Measurements from ENCODE around the gene MXRA7.
"Not testable (repeated sequence)": the region's sequence is repeated elsewhere in the genome, so short reads cannot be mapped to it uniquely, and the experiment has no call there.

Gene MXRA7

DNA sequence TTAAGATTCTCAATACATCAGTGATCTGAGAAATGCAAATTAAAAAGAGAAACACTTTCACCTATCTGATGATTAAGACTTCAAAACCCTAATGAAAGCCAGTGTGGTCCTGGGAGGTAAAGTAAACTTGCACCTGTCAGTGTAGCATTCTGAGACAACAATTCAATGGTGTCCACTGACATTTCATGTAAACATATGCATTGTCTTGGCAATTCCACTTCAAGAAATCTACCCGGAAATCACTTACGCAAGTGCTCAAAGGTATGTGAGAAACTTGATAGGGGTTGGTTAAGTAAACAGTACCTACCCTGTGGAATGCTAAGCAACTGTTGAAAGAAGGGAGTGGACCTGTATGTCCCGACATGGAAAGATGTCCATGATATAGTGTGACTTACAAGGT, 69.3 kb downstream of the MXRA7 start:
- no peak for DNase-seq

DNA sequence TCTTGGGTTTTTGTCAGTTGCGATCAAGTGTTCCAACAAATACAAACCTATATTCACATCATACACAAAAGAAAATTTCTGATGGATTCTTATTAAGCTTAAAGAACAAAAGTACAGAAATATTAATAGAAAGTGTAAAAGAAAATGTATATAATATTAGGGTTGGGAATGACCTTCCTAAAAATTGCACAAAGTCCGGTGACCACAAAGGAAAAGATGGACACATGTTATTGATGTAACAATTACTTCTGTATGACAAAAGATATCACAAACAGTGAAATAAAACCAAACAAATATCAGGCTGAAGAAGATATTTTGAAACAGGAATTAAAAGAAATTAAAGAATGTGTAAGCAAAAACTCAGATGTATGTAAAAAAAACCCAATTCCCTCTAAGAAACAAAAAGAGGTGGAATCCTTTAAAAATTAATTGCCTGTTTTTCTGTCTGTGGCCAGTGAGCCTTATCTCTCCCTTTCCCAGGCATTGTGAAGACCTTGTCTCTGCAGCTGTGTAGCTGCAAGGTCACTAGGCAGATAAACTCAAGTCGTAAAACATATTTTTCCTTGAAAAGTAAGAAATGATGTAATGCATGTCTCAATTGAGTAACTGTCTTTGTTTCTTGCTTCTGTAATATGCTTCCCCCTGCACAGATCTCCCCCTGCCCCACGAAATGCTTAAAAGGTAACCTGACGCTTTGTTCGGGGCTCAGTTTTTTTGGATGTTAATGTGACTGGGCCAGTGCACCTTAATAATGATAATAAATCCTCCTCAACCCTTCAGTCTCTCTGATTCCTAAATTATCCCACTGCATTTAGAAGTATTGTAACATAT, 70.0 kb downstream of the MXRA7 start:
- DNase-seq = no peak

DNA sequence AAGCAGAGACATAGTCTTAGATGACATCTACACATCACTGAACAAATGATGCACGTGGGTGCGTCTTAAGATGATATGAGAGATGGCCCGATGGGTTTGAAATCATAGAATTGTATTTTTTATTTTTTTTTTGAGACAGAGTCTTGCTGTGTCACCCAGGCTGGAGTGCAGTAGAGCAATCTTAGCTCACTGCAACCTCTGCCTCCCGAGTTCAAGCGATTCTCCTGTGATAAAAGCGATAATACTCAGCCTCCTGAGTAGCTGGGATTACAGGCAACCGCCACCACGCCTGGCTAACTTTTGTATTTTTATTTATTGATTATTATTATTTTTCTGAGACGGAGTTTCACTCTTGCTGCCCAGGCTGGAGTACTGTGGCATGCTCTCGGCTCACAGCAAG, 72.5 kb downstream of the MXRA7 start:
- DNase-seq = no peak

DNA sequence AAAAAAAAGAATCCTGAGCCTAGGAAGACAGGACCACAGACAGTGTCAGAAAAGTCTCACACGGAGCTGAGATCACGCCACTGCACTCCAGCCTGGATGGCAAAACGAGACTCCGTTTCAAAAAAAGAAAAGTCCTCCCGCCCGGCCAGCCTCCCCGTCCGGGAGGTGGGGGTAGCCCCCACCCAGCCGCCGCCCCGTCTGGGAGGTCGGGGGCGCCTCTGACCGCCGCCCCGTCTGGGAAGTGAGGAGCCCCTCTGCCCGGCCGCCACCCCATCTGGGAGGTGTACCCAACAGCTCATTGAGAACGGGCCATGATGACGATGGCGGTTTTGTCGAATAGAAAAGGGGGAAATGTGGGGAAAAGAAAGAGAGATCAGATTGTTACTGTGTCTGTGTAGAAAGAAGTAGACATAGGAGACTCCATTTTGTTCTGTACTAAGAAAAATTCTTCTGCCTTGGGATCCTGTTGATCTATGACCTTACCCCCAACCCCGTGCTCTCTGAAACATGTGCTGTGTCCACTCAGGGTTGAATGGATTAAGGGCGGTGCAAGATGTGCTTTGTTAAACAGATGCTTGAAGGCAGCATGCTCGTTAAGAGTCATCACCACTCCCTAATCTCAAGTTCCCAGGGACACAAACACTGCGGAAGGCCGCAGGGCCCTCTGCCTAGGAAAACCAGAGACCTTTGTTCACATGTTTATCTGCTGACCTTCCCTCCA, 74.1 kb downstream of the MXRA7 start:
- DNase-seq = not testable (repeated sequence)

DNA sequence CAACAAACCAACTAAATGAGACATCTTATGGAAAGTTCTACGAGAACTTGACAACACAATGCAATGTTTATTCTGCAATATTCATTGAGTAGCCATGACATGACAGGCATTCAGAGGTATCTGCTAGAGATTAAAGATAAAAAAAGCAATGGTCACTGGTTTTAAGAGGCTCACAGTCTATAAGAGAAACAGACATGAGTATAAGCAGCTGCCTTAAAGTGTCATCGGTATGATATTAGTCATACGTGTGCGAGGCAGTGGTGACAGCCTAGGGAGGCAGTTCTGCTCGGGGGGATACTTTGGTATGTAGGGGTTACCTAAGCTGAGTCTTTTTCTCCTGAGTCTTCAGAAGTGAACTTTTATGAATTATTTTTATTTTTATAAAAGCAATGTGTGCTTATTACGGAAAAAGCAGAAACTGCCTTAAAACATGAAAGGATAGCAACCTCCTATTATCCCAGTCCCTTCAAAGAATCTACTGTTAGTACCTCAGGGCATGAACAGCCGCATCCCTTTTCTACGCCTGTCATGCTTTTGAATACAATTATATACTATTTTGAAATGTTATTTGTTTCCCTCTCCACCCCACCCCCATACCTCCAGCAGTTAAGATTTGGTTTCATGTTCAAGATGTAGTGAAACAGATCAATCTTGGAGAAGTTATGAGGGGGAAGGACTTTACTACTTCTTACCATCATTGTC, 75.0 kb downstream of the MXRA7 start:
- DNase-seq = no peak

DNA sequence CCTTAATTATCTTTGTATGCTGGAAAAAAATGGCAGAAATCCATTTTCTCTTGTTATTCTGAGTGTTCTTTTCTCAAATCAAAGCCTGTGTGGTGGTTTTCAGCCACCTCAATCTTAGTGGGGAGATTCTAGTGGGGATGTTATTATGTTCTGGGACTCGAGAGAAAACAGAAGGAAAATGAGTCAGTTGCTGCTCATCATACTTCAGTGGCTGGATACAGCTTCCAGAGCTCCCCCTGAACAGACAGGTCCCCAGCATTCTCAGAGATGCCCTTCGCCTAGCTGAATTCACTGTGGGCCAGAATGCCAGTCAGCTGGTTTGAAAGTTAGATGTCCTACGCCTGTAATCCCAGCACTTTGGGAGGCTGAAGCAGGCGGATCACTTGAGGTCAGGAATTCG, 75.7 kb downstream of the MXRA7 start:
- no peak for DNase-seq

DNA sequence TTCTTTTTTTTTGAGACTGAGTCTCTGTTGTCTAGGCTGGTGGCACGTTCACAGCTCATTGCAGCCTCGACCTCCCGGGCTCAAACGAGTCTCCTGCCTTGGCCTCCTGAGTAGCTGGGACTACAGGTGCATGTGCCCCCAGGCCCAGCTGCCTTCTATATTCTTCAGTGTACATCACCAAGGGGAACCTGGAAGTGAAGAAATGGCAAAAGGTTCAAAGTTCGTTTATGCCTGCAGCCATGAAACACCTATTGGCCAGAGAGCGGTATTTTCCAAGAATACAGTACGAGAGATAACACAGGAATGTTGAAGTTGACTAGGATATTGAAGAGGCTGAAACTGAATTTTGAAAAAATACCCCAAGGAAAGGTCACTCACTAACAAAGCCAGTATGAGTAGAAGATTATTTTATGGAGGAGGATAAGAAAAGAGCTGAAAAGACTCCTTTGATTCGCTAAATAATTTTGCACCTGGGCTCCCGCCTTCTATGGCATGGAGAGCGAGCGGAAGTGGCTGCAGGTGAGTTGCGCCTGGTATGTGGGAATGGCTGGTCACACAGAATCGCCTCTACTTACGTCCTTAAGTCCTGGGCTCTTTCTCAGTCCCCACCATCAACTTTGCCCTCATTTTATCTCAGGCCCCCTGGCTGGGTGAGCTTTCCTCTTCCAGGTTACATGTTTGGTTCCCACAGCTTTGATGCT, 77.0 kb downstream of the MXRA7 start:
- no peak for DNase-seq

DNA sequence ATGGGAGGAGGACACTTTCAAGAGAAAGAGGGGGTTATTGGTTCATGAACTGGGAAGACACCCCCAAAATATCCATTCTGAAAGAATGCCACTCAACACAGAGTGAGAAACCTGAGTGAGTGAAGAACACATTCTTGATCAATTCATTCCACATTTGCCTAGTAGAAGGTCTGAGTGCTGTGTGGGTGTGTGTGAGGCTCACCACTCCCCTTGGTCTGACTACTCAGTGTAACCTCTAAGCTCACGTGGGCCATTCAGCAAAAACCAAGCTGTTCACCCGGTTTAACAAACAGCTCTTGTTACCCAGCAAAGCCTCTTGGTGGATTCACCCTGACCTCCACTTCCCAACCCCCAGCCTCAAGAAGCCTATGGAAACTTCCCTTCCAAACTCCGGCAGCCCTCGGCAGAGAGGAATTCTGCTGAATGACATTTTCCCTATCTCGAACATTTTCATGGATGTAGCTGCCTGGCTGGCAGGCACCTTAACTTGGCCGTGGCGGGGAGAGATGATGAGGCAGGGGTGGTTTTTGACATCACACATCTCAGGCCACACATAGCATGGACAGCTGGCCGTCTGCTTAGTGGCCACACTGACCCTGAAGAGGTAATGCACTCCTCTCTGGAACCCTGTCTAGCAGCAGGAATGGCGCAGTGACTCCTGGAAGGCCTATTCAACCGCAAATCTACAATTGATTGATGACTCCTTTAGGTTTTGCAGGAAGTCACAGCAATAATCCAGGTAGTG, 78.8 kb downstream of the MXRA7 start:
- no peak for DNase-seq

DNA sequence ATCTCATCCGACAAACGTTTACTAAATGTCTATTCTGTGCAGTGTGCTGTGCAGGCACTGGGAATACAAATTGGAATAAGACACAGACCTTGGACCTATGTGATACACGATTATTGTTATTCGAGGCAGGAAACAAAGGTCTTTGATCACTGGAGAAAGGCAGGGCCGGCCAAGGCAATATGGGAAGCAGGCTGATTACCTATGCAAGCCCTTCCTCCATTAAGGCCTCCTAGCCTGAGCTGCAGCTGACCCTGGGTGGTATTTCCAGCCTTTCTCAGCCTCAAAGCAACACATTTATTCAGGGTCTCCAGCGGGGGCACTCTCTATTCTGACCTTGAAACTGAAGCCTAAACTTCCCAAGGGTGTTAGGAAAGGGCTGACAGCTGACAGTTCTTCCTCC, 80.6 kb downstream of the MXRA7 start:
- peak; percentile 3 for DNase-seq
